ENCODE measurements around the gene MICAL2.

Gene MICAL2

DNA sequence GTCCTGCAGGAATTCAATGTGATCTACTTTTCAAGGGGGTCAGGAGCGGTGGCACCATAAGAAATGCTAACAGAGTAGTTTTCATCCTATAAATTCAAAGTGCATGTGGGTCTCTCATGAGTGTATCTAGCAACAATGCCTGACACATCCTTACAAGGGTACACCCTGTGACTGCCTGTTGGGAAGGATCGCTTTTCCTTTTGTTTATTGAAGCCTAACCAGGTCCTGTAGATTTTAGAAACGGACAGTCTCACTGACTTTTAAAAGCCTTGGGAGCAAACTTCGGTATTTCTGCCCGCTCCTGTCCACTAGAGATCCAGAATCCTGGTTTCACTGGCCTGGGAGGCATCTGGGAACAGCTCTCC is 102.4 kb downstream of the MICAL2 start:
- no peak for DNase-seq

DNA sequence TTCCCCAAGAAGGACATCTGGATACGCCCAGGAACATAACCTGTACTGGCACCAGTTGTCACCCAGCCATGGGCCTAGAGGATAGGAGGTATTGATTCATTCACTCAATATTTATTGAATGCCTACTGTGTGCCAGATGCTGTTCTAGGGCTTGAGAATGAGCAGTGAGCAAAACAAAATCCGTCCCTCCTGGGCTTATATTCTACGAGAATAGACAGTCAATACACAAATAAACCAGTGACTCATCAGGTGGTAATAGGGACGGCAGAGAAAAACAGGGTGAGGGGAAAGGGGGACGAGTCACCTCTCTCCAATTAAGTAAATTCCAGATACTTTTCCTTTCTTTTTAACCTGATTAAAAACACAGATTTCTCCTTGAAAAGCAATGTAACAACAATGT is 103.5 kb downstream of the MICAL2 start:
- no peak for DNase-seq

GRCh38 chr11:12214751-12215150 is 104.4 kb downstream of the MICAL2 start:
- DNase-seq = no peak

DNA sequence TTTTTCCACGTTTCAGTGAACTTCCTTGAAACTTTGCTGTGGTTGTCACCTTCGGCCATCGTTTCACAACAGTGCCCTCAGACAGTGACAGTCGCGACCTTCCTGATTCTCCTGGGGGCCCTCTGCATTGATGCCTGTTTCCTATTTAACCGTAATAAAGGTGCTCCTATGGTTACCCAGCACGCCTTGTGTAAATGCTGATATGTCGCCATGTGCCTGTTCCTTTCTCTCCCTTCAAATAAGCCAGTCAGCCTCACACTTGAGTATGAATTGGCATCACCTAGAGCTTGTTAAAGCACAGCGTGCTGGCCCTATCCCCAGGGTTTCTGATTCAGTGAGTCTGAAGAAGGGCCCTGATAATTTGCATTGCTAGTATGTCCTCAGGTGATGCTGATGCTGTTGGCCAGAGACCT is 104.8 kb downstream of the MICAL2 start:
- no peak for DNase-seq

- DNase-seq = no peak
These were observed 105.7 kb downstream of the MICAL2 start for GRCh38 chr11:12216041-12216451.

DNA sequence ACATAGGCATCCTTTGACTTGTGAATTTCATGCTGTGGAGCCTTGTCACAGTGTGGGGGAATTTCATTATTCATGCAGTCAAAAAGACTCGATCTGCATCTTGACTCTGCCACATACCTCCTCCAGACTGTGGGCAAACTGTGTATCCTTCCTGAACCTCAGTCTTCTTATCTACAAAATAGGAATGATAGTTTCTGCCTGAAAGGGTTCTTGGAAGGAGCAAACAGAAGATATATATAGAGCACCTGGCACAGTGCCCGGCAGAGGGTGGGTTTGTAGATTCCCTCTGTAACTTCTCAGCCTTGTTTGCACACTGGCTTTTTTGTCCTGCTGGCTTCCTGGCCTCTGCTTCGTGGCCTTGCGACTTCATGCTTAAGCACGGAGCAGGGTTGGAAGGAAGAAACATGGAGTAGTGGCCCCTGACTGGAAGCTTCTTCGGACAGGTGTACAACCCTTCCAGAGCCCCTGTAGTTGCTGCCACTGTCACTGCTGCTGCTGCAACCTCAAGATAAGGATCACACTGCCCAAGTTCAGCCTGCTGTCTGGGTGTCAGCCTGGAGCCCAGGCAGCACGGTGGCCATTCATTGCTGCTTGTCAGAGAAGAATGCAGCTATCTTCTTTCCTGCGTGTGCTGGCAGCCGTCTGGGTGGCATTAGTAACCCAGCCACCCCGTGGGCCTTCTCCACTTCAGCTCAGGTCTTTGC is 106.4 kb downstream of the MICAL2 start:
- DNase-seq = no peak

GRCh38 chr11:12217879-12218278 is 107.5 kb downstream of the MICAL2 start:
- DNase-seq = no peak

GRCh38 chr11:12218909-12219308 is 108.5 kb downstream of the MICAL2 start:
- DNase-seq = no peak

GRCh38 chr11:12219757-12220156 is 109.4 kb downstream of the MICAL2 start:
- no peak for DNase-seq

DNA sequence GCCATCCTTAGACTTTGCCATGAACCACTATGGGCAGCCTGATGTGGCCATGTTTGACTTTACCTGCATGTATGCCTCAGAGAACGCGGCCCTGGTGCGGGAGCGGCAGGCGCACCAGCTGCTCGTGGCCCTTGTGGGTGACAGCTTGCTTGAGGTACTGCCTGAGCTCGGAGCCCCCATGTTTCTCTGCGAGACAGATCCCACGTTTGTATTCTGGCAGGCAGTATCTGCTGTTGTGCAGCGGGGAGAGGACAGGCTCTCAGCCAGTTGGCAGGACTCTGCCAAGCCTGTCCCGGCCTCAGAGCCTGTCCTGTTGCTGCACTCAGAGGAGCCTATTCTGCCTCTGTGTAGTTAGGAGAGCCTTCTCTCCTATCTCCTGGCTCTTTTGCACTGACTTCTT is 109.9 kb downstream of the MICAL2 start:
- DNase-seq = peak; percentile 71

- no peak for DNase-seq
These were observed 110.7 kb downstream of the MICAL2 start for GRCh38 chr11:12221051-12221535.

GRCh38 chr11:12222055-12222792 is 111.8 kb downstream of the MICAL2 start:
- peak; percentile 79 for DNase-seq

- no peak for DNase-seq
These were observed 113.6 kb downstream of the MICAL2 start for GRCh38 chr11:12223771-12224536.

DNA sequence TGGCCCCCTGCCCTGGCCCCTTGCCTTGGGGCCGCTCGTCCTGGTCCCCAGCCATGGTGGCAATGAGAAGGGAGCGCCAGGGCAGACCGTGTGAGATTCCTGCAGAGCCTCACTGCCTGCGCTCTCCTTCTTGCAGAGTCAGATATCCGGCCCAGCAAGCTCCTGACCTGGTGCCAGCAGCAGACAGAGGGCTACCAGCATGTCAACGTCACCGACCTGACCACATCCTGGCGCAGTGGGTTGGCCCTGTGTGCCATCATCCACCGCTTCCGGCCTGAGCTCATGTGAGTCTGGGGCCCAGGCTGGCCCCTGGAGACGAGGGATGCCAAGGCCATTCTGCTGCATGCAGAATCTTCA is 114.1 kb downstream of the MICAL2 start:
- peak; percentile 69 for DNase-seq

DNA sequence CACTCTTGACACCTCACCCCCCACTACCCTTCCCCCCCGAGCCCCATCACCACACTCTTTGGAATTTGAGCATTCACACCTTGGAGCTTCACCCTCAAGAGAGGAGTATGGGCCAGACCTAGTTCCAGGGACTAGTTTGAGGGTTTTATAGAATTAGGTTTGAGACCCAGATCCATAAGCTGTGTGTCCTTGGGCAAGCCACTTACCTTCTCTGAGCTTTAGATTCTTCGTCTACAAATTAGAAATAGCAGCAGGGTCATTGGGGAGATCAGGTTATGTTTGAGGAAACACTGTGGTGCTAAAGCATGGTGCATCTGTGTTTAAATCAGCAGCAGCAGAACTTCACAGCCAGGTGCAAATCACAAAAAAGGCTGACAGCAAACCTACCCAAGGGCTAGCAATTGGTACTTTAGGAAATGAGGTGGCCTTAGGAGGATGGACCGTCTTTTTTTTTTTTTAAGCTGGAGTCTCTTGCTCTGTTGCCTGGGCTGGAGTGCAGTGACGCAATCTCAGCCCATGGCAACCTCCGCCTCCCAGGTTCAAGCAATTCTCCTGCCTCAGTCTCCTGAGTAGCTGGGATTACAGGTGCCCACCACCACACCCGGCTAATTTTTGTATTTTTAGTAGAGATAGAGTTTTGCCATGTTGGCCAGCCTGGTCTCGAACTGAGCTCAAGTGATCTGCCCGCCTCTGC is 114.8 kb downstream of the MICAL2 start:
- DNase-seq = no peak

GRCh38 chr11:12226093-12226492 is 115.7 kb downstream of the MICAL2 start:
- no peak for DNase-seq

- no peak for DNase-seq
These were observed 119.2 kb downstream of the MICAL2 start for GRCh38 chr11:12229450-12230229.

GRCh38 chr11:12232160-12232559 is 121.8 kb downstream of the MICAL2 start:
- no peak for DNase-seq

GRCh38 chr11:12232817-12233601 is 122.6 kb downstream of the MICAL2 start:
- DNase-seq = no peak

DNA sequence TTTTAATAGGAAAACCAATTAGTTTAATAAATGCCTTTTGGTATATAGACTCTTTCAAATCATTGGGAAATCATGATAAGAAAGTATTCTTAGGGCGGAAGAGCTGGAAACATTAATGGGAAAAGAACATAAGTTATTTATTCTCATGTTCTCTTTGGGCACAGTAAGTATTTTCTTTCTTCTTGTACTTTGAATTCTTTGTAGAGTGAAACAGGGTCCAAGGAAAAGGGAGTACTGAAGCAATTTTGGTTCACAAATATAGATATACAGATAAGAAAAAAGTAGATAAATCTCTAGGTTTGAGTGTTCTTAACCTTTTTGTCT is 123.2 kb downstream of the MICAL2 start:
- DNase-seq = no peak

DNA sequence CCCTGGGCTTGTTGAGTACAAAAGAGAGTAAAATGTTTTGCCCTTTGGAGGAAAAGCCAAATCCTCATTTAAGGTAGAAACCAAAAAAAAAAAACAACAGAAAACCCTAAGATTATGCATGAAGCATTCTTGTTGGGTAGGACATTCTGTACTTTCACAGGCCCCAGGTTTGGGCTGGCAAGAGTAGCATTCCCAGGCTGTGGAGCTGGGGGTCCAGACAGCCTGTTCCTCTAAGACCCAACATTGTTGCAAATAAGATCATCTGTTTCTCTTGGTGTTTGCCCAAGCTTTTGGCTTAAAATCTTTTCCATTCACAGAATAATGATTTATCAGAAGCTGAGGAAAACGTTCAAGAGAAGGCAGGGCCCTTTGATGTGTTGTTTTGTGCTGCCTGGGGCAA is 123.8 kb downstream of the MICAL2 start:
- DNase-seq = no peak

DNA sequence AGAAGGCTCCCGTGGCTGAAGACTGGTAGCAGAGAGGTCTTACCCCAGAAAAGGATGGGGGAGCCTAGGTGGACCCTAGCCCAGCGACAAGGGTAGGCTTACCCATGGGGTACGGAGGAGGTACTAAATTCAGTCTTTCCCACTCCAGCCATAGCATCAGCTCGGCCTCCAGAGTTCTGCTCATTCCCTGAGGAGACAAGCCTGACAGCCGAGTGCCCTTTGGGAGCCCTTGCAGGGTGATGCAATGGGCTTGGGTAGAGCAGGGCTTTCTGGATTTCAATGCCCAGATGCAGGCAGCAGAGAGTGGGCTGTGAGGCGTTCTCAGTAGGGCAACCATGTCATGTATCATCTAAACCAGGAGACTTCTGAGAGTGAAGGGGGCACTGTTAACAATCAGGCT is 124.7 kb downstream of the MICAL2 start:
- DNase-seq = no peak
